MG63 (cell line): ENCODE results near the gene SLC6A4. TPM values are rescaled to one million over a fixed set of nuclear protein-coding genes. Genes with fewer than 3 reads are reported as not detected.
"Not testable (repeated sequence)": the region's sequence is repeated elsewhere in the genome, so short reads cannot be mapped to it uniquely, and the experiment has no call there.

Experiments used
- DNase-seq: peaks from one replicate; pipeline ENCODE4 v3.0.0-alpha.2; 2020
- H3K27me3 ChIP-seq: fragments of 250-450 bp; sonication (Bioruptor Pico); 2 replicates; pipeline ENCODE4 v1.5.1; 2020; ENCODE audit warnings: mild to moderate bottlenecking, moderate library complexity
- H3K36me3 ChIP-seq: fragments of 250-450 bp; sonication (Bioruptor Pico); 2 replicates; pipeline ENCODE4 v1.5.1; 2020; ENCODE audit warnings: mild to moderate bottlenecking, moderate library complexity
- H3K4me3 ChIP-seq: fragments of 250-450 bp; sonication (Bioruptor Pico); 2 replicates; pipeline ENCODE4 v1.5.1; 2020; ENCODE audit warnings: mild to moderate bottlenecking, moderate library complexity
- H3K9me3 ChIP-seq: fragments of 250-450 bp; sonication (Bioruptor Pico); 2 replicates; pipeline ENCODE4 v1.5.1; 2020; ENCODE audit warnings: mild to moderate bottlenecking, moderate library complexity
- total RNA-seq: library from RNA; depleted of rRNA; stranded (reverse); fragments of >200 nt; shearing (Covaris generic); gene quantifications from 2 replicates; pipeline ENCODE4 v1.2.3, GENCODE V29; 2014; ENCODE audit warnings: low replicate concordance

The SLC6A4 gene
- total RNA-seq, 1 experiment from 2014 or later: not detected

DNA sequence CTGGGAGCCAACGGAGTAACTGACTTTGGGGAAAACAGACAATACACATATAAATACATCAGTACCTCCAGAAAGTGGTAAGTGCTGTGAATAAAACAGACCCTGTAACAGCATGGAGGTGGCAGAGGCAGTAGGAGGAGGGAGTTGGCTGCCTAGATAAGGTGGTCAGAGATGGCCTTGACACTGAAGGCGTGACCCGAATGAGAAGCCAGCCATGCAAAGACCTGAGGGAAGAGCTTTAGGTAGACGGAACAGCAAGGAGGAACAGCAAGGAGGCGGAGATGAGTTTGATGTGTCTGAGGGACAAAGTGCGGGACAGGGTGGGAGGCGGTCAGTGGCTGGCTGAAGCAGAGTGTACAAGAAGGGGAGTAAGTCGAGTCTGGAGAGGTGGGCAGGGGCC lies 8.1 kb upstream of the SLC6A4 start:
- no peak for DNase-seq
- H3K9me3 ChIP-seq: peaks cover 3% of the 10 kb centered on the region; the same call in 1 of the 2 replicates
- no peak overlapping the region for H3K4me3 ChIP-seq
- no peaks in the 10 kb centered on the region for H3K27me3 ChIP-seq
- peaks cover 19% of the 10 kb centered on the region for H3K36me3 ChIP-seq

- H3K27me3 ChIP-seq: no peaks in the 10 kb centered on the region
- peaks cover 13% of the 10 kb centered on the region for H3K36me3 ChIP-seq
- no peak for DNase-seq
- H3K9me3 ChIP-seq: peaks cover 3% of the 10 kb centered on the region; the same call in 1 of the 2 replicates
- no peak overlapping the region for H3K4me3 ChIP-seq
These were observed 7.5 kb upstream of the SLC6A4 start for GRCh38 chr17:30243002-30243401.

GRCh38 chr17:30241051-30241450 lies 5.6 kb upstream of the SLC6A4 start:
- Histone ChIP-seq H3K9me3 (peaks cover 3% of the 10 kb centered on the region; the same call in 1 of the 2 replicates), H3K36me3 (no peaks in the 10 kb centered on the region), H3K4me3 (no peak overlapping the region), H3K27me3 (peaks cover 3% of the 10 kb centered on the region)
- DNase-seq: no peak

DNA sequence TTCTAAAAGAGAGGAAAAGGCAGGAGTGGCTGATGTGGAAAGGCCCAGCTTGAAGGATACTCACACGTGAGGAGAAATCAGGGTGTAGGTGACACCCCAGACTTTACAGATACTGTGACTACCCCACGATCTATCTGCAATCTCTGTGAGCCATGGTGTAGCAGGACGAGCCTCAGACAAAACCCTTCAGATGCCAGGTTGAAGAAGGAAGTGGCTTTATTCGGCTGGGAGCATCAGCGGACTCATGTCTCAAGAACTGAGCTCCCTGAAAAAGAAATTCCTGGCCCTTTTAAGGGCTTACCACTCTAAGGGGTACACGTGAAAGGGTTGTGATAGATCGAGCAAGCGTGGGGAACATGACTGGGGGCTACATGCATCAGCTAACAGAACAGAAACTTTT lies 4.7 kb upstream of the SLC6A4 start:
- H3K36me3 ChIP-seq: no peaks in the 10 kb centered on the region
- peaks cover 3% of the 10 kb centered on the region; the same call in 1 of the 2 replicates for H3K9me3 ChIP-seq
- peaks cover 12% of the 10 kb centered on the region for H3K27me3 ChIP-seq
- H3K4me3 ChIP-seq: no peak overlapping the region
- no peak for DNase-seq

- no peak for DNase-seq
- Histone ChIP-seq H3K27me3 (peaks cover 23% of the 10 kb centered on the region), H3K36me3 (no peaks in the 10 kb centered on the region), H3K9me3 (peaks cover 3% of the 10 kb centered on the region; the same call in 1 of the 2 replicates), H3K4me3 (no peak overlapping the region)
These were observed 3.6 kb upstream of the SLC6A4 start for GRCh38 chr17:30239089-30239462.

DNA sequence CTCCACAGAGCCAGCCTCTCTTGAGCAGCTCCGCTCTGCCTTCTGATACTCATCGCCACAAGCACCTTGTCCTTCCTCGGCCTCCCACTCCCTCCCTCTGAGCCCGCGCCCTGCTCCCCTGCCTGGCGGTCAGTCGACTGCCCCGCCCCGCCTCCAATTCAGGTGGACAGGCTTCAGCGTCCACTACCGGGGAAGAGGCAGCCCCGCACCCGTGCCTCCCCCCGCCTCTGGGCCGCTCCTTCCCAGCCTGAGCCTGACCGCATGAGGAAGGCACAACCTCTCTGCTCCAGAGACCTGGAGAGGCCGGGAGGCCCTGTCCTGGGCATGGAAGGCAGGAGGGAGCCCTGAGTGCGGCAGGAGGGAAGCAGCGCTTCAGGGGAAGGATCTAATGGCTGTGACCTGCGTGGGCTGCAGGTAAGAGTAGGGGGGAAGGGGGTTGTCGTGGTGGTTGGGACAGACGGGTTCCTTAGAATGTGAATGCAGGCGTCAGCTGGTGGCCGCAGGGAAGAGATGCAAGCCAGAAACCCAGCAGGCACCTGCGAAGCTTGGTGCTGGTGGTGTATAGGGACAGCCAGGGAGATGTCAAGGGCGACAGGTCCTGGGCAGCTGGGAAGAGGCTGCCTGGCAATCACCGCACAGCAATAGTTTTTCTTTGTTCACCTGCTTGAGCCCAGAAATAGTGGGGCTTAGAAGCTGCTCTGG lies 3.0 kb upstream of the SLC6A4 start:
- Histone ChIP-seq H3K4me3 (no peak overlapping the region), H3K9me3 (peaks cover 3% of the 10 kb centered on the region; the same call in 1 of the 2 replicates), H3K36me3 (no peaks in the 10 kb centered on the region), H3K27me3 (peaks cover 28% of the 10 kb centered on the region)
- no peak for DNase-seq

DNA sequence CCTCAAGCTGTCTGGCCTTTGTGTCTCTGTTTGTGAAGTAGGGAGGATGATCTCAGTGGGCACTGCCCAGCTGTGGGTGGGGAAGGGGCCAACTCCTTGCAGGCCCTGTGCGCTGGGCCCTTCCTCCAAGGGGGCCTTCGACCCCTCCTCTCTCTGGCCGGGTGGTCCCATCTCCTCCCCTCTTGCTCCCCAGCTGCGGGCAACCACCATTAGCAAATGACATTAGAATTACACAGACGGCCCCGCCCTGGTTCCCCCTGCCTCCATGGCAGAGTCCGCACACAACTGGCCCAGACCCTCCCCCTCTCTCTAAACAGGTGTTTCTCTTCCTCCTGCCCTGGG lies 2.5 kb upstream of the SLC6A4 start:
- H3K9me3 ChIP-seq: peaks cover 3% of the 10 kb centered on the region; the same call in 1 of the 2 replicates
- H3K27me3 ChIP-seq: peaks cover 33% of the 10 kb centered on the region
- no peak for DNase-seq

DNA sequence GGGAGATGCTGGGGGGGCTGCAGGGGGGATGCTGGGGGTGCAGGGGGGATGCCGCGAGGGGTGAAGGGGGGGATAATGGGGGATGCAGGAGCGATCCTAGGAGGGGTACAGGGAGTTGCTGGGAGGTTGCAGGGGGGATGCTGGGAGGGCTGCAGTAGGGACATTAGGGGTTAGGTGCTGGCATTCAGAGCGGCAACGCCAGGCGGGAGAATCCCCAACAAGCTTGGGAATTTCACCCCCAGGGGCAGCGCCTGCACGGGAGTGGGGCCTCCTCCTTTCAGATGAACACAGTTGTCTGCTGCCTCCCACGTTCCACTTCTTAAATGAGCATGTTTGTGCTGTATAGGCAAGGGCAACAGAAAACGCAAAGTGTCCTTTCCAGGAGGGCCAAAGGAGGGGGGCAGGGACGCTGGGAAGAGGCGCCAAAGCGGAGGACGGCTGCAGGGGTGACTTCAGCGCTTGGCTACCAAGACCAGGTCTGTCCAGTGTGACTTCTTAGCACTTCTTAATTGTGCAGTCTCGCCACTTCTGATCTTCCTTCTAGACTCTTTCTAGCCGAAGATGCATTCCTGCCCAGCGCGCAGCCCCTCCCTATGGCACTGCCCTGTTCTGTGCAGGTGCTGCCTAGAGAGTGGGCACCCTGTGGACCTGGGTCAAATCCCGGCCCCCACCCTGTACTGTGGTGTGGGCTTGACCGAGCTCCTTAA lies 2.0 kb upstream of the SLC6A4 start:
- peaks cover 33% of the 10 kb centered on the region for H3K27me3 ChIP-seq
- peaks cover 3% of the 10 kb centered on the region; the same call in 1 of the 2 replicates for H3K9me3 ChIP-seq
- no peaks in the 10 kb centered on the region for H3K36me3 ChIP-seq
- H3K4me3 ChIP-seq: no peak overlapping the region
- no peak for DNase-seq

More for the DNA sequence above, 2.5 kb upstream of the SLC6A4 start:
- Histone ChIP-seq H3K36me3 (no peaks in the 10 kb centered on the region), H3K4me3 (no peak overlapping the region)

DNA sequence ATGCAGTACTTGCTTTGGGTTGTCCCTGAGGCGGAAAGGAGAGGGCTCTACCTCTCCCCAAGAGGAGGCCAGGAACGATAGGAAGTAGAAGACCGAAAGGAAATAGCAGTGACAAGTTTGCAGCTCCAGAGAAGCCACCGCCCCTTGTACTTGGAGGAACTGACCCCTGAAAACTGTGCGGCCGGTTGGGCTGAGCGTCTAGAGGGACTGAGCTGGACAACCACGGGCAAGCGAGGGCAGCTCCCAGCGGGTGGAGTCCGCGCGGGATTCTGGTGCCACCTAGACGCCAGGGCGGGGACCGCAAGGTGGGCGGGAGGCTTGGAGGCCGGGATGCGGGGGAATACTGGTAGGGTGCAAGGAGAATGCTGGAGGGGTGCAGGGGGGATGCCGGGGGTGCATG lies 1.3 kb upstream of the SLC6A4 start:
- Histone ChIP-seq H3K36me3 (no peaks in the 10 kb centered on the region), H3K9me3 (peaks cover 3% of the 10 kb centered on the region; the same call in 1 of the 2 replicates), H3K4me3 (no peak overlapping the region), H3K27me3 (peaks cover 38% of the 10 kb centered on the region)
- peak; percentile 26 for DNase-seq

- DNase-seq: no peak
- Histone ChIP-seq H3K9me3 (peaks cover 3% of the 10 kb centered on the region; the same call in 1 of the 2 replicates), H3K27me3 (peaks cover 39% of the 10 kb centered on the region), H3K36me3 (no peaks in the 10 kb centered on the region), H3K4me3 (peak overlapping the region; percentile 42)
These were observed 764 bp upstream of the SLC6A4 start for GRCh38 chr17:30236297-30236624.

GRCh38 chr17:30234964-30235363 lies 533 bp downstream of the SLC6A4 start:
- no peak for DNase-seq
- Histone ChIP-seq H3K27me3 (peaks cover 39% of the 10 kb centered on the region), H3K9me3 (no peaks in the 10 kb centered on the region; the same call in 1 of the 2 replicates), H3K36me3 (no peaks in the 10 kb centered on the region), H3K4me3 (no peak overlapping the region)

- H3K27me3 ChIP-seq: peaks cover 39% of the 10 kb centered on the region
- no peak overlapping the region for H3K4me3 ChIP-seq
- H3K36me3 ChIP-seq: no peaks in the 10 kb centered on the region
- DNase-seq: no peak
- no peaks in the 10 kb centered on the region for H3K9me3 ChIP-seq
These were observed 1.2 kb downstream of the SLC6A4 start for GRCh38 chr17:30234296-30234695.

GRCh38 chr17:30232824-30233427 lies 2.6 kb downstream of the SLC6A4 start:
- Histone ChIP-seq H3K36me3 (no peaks in the 10 kb centered on the region), H3K27me3 (peaks cover 39% of the 10 kb centered on the region), H3K4me3 (no peak overlapping the region), H3K9me3 (no peaks in the 10 kb centered on the region)
- DNase-seq: no peak

DNA sequence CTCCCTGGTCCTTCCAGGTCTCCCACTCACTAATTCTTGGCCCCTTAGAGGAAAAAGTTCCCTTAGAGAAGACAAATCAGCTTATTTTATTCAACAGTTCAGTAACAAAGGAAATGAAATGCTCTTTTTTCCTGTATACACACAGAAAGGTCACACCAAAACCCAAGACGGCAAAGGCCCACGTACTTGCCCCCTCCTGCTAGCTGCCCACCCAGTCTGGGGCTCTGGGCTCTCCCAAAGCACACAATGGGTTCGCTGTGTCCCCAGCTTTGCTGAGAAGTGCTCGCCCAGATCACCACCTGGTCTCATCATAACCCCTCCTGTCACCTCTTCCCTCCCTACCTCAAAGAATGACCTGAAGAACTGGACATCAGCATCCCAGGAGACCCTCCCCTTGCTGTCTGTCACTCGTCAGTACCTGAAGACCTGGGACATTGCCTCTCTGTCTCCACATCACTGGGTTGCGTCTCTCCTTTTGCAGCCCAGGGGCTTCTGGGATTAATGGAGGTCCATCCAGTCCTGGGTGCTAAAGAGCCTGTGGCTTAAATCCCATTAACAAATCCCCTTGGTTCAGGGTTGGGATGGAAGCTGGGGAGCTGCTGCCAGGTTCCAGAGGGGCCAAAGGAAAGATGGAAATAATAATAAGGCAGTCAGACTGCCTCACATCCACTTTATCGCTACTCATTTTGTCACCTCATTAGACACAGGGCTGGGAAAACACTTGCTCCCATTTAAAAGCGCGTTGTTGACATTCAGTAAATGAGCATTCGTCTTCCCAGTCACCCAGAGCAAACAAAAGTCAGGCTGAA lies 3.3 kb downstream of the SLC6A4 start:
- H3K27me3 ChIP-seq: peaks cover 39% of the 10 kb centered on the region
- no peak for DNase-seq

GRCh38 chr17:30230596-30231125 lies 4.8 kb downstream of the SLC6A4 start:
- Histone ChIP-seq H3K27me3 (peaks cover 32% of the 10 kb centered on the region), H3K4me3 (no peak overlapping the region), H3K36me3 (no peaks in the 10 kb centered on the region), H3K9me3 (no peaks in the 10 kb centered on the region)
- no peak for DNase-seq

More for the DNA sequence above, 3.3 kb downstream of the SLC6A4 start:
- Histone ChIP-seq H3K4me3 (no peak overlapping the region), H3K9me3 (no peaks in the 10 kb centered on the region), H3K36me3 (no peaks in the 10 kb centered on the region)

DNA sequence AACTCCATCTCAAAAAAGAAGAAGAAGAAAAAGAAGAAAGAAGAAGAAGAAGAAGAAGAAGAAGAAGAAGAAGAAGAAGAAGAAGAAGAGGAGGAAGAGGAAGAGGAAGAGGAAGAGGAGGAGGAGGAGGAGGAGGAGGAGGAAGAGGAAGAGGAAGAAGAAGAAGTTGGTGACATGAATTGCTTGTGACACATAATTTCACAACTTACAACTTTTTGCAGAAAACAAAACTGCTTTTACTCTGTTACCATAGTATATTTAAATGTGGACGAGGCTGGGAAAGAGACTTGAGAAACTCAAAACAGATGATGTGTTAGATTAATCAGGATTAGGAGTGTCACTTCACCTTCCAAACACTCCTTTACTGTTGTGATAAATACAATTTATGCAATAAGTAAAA lies 5.5 kb downstream of the SLC6A4 start:
- H3K36me3 ChIP-seq, DNase-seq, H3K9me3 ChIP-seq, H3K4me3 ChIP-seq: not testable (repeated sequence)
- peaks cover 25% of the 10 kb centered on the region for H3K27me3 ChIP-seq
